C1 segment of cervical spinal cord (tissue), 14 donors: Measurements from ENCODE around the gene ANO3.

Source experiments
- DNase-seq, 14 donors: peaks; one replicate each; lab custom pipeline; 2025; lab: John Stamatoyannopoulos, UW

The ANO3 gene

DNA sequence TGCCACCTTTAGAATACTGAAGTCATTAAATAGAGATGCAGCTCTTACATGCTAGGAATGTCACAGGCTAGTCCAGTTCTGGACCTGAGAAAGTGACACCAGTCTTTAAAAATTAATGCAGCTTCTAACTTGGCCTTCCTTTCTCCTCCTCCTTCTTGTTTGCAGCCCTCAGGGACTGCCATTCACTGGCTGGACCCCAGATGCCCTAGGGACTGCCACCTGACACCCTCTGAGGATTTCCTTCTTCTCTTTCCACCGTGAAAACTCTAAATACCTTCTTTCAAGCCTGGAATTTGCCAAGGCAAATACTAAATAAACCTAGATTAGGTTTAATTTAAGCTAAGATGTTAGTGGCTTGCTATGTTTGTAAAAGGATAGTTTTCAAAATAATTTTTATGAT is 161.7 kb downstream of the ANO3 start:
- DNase-seq, result no peak

DNA sequence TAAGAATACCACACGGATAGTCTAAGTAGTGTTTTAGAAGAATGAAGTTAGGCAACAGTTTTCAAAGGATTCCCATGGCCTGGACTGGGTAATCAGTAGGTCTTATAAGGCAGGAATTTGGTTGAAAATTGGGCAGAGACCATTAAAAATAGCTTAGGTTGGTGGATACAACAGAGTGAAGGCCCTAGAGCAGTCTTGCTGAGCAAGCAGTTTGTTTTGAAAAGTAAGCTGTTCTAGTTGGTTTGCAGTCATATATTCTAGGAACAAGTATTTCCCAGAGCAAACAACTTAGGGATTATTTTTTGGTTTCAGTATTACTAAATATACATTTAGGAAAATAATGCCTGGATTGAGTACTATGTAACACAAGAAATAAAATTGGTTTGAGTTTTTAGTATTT is 175.3 kb downstream of the ANO3 start:
- DNase-seq, result no peak

DNA sequence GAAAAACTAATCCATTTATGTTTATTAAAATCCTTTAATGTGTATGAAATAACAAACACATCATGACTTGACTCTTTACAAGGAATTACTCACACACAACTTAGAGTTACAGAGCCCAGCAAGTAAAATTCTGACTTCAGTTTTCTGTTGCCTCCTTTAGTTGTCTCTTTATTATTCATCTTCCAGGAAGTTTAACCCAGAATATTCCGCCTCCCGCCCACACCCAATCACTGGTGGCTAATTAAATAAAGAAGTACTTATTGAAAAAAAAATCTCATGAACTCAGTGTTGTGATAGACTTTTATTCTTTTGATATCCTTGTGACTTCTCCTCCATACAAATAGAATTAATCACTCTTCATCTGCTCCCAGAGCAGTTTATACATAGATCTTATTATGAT is 178.2 kb downstream of the ANO3 start:
- no peak for DNase-seq

DNA sequence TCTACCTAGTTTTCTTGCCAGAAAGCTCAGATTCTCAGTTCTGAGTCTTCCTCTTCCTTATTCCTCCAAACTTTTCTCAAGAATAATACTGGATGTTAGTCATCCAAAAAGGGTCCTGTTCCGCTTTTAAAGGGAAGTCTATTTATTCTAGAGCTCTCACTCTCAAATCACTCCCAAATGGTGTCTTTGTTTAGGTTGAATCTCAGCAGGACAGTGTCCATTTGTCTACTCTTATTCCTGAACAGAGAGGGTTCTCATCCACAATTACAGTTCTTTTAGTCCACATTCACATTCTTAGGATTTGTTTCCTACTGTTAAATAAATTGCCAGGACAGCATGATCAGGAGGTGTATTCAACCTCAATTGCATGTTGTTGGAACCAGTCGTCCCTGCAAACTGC is 178.8 kb downstream of the ANO3 start:
- DNase-seq, result no peak

DNA sequence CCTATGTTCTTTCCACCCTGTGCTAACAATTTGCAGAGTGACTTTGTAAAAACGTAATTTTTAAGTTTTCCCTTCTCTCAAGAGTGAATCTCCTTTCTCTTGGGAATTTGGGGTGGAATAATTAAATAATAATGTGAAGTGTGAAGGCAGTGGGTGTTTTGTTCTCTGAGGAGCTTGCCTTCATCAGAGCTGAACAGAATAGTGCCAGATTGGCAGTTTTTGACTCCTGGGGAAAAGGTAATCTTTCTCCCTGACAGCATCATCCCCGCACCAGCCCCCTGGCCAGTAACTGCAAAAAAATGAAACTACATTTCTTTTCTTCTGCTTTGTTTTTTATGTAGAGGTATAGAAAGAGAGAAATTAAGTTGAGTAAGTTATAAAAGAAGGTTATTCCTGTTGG is 180.3 kb downstream of the ANO3 start:
- DNase-seq, result no peak

DNA sequence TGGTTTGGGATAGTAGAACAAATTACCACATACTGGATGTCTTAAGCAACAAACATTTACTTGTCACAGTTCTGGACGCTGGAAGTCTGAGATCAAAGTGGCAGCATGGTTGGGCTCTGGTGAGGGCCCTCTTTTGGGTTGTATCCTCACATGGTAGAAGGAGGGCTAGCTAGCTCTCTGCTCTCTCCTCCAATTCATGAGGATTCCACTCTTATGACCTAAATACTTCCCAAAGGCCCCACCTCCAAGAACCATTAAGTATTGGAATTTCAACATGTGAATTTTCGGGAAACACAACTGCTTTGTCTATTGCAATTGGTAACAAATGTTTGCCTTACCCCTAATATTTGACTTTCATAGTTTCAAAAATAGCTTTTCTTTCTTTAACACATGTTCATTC is 187.5 kb downstream of the ANO3 start:
- DNase-seq, result no peak

DNA sequence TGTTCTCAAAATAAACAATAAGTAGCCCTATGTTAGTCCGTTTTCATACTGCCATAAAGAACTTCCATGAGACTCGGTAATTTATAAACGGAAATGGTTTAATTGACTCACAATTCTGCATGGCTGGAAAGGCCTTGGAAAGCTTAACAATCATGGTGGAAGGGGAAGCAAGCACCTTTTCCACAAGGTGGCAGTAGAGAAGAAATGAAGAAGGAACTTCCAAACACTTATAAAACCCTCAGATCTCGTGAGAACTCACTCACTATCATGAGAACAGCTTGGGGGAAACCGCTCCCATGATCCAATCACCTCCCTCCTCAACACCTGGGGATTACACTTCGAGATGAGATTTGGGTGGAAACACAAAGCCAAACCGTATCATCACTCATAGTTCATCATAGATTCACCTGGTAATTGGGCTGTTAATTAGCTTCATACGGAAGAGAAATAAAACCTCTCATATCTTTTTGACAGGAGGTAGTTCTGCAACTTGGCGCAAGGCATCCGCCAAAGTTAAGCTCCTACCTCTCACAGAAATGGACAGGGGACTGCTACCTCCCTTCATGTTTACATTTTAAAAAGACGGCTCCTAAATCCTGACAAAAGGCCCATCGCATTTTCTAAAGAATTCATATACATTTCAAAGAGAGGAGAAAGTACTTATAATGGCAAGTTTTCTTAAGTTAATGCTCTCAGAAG is 191.1 kb downstream of the ANO3 start:
- no peak for DNase-seq

DNA sequence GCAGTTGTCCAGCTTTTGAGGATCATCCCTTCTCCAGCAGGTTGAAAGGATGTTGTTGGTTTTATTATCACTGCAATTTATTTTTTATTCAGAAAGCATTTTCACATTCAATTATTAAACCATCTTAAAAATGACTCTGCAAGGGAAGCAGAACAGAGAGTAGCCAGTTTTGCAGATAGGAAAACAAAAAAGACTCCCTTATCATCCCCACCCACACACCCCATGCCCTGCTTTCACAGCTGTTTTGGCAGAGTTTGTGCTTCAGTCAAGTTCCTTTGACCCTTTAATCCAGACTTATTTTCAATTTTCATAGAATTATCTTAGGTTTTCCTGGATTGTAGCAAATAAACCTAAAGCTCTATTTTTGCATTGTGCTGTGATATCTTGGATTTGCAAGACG is 195.8 kb downstream of the ANO3 start:
- DNase-seq, result no peak

DNA sequence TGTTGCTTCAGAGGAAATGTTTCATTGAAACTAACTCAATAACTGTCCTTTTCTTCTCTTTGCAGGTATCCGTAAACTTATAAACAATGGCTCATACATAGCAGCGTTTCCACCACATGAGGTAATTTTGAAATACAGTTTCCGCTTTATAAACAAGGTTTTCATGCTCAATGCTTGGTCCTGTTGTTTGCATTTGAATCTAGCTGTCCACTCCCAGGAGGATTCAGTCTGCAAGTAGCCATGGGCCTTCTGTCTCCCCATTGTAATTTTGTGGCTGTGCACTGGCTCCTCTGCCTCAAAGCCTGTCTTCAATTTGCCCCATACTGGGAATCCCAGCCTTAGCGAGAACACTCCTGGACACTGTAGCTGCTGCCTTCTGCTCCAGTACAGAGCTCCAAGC is 205.4 kb downstream of the ANO3 start:
- DNase-seq, result no peak

DNA sequence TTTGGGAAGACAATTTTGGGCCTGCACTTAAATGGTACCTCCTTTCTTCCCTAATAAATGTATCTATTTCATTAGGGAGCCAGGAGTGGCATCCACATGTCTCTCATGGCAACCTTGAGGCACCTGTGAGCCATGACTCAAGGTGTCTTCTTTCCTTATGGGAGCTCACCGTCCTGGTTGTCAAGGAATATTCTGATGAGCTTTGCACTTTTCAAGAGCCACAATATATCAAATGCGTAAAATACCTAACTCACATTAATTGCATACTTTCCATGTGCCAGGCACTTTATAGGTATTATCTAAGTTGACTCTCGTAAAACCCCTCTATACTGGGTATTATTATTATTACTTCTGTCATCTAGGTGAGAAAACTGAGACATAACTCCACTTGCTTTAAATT is 207.6 kb downstream of the ANO3 start:
- no peak for DNase-seq

DNA sequence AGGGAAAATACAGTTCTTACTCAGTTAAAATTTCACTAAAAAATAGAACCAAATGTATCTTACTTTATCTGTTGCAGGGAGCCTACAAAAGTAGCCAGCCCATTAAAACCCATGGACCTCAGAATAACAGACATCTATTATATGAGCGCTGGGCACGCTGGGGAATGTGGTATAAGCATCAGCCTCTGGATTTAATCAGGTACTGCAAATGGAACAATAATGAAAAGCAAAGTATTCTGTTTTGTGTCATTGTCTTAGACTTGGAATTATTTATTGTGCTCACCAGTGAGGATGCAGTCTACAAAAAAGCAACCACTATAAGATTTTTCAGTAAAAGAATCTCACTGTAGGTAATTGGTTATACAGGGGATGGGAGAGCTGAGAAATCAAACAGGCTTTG is 209.9 kb downstream of the ANO3 start:
- DNase-seq, result no peak

DNA sequence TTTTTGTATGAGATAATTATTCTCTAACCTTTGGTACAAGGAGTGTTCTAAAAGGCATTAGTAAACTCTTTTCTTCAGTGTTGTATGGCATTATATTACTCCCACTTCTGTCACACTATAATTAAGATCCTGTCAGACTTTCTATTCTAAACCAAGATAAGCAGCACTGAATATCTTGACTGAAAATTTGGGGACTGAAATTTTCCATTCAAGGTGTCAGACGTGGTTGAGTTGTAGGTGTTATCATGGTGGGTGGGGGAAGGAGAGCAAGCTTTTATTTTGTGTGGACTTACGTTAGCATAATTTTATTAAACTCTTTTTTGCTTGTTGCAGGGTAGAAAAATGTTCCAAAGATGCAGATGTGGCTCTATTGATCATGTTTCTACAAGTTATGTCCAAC is 217.2 kb downstream of the ANO3 start:
- DNase-seq, result no peak

DNA sequence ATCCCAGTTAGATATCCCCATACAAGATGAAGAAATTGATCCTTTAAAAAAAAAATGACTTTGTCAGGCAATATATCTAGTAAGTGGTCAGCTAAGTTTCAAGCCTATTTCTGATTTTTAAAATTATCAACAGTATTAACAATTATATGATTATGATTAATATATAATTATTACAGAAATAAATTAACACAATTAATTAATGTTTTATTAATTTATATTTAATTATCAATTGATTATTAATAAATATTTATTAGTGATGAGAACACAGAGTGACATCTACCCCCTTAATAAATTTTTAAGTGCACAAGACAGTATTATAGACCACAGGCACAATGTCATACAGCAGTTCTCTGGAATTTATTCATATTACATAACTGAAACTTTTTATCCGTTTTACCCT is 218.1 kb downstream of the ANO3 start:
- DNase-seq, result no peak

DNA sequence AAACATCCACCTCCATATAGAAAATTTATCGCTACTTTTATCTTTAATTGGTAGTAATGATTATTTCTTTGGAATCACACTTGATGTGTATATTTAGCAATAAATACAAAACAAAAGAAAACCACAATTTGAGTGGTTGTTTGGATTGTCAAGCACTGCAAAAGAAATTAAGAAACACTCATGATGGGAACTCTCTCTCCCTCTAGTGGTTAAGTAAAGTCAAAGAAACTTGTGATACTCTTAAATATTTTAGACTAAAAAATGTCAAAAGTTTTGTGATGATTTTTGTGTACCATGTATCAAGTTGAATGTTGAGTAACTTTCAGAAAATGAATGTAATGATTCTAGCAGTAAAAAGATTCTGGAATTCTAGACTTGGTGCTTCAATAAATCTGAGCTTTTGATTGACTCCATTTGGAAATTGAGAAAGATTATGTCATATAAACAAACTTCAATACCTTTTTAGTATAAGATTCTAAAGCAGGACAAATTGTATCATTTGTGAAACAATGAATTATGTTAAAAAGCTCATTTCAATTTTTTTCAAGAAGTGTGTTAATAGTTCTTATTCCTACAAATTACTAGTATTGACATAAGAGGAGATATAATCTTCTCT is 219.4 kb downstream of the ANO3 start:
- DNase-seq, result no peak

DNA sequence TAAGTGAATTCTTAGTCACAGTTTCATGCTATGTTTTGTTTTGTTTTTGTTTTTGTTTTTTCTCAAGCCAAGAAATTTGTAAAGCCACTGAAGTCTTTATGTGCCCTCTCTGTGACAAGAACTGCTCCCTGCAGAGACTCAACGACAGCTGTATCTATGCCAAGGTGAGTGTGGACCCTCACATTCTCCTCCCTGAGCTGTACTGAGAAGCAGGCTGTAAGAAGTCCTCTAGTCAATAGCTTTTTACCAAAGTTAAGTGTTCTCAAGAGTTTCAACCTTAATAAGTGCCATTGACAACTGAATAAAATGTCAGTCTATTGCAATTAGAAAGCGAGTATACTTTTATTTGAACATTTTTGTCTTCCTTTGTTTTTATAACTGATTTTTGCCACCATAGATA is 221.3 kb downstream of the ANO3 start:
- no peak for DNase-seq

DNA sequence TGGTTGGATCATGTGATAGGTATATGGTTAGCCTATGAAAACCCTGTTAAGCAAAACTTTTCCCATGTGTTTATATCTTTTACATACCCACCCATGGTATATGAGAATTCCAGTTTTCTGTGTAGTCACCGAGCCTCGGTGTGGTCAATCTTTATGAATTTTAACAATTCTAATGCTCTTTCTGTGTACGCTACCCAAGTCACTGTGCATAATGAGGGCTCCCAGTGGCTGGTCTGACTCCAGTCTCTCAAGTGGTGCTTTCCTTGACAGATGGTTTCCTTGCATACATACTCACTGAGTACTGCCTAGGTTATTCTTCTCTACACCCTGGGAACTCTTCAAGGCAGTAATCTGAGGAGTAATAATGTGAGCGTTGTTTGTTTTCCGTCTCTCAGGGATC is 222.5 kb downstream of the ANO3 start:
- DNase-seq, result no peak

DNA sequence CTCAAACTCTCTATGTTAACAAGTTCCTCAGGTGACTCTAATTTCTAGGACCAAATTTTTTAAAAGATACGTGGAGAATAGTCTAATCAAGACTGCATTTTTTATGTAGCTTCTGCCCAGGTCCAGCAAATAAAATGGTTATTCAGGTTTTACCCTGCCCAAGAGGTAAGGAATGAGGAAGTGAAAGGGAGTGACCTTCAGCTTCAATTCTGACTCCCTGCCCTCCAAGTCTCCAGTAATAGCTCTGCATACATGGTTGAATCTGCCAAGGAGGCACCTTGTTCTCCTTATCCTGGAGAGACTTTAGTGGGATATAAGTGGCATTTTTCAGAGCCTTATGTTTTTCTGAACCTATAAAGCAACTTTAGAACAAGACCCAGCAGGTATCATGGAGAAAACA is 224.7 kb downstream of the ANO3 start:
- no peak for DNase-seq

DNA sequence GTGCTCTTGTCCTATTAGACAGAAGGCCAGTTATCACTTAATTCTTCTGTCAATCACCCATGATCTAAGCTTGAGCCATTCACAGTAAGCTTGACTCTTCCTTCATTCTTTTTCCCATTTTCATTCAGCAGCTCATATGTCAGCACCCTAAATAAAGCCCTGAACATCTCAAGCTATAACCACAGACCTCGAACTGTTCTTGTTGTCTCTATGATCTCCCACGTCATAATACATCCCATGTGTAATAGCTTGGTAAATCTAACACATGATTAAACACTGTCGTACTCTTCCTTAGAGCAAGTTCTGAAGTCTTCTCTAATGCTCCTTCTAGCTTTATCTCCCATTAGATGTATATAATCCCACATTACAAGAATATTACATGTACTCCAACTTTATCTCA is 225.7 kb downstream of the ANO3 start:
- no peak for DNase-seq

DNA sequence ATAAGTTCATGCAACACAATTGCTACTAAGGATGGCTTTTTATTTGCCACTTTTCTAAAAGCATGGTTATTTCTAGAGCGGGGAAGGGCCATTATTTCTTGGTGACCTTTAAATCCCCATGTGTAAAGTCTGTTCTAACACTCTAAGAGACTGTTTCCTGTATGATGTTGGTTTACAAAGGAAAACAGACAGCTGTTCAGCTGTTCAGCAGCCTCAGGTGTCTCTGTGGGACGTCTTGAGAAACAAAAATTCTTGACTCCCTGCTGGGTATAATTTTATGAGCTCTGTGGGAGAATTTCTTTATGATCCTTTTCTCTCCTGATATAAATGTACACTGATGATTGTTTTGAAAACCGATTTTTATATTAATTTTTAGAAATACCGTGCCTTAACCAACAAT is 226.3 kb downstream of the ANO3 start:
- no peak for DNase-seq

DNA sequence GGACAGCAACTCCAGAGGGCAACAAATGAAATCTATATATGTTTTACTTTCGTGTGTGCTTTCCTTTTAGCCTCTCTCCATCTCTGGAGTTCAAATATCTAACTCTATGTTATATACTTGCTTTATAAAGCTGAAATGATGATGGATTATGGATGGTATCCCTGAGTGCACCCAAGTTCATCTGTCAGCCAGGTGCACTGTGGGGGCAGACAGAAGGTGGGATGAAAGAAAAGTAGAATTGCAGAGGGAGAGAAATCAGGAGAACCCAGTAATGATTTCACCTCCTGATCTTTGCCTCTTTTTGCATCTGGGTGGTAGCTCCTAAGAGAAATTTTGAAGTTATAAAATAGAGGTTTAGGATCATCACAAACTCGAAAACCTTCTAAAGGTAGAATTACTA is 237.7 kb downstream of the ANO3 start:
- no peak for DNase-seq

DNA sequence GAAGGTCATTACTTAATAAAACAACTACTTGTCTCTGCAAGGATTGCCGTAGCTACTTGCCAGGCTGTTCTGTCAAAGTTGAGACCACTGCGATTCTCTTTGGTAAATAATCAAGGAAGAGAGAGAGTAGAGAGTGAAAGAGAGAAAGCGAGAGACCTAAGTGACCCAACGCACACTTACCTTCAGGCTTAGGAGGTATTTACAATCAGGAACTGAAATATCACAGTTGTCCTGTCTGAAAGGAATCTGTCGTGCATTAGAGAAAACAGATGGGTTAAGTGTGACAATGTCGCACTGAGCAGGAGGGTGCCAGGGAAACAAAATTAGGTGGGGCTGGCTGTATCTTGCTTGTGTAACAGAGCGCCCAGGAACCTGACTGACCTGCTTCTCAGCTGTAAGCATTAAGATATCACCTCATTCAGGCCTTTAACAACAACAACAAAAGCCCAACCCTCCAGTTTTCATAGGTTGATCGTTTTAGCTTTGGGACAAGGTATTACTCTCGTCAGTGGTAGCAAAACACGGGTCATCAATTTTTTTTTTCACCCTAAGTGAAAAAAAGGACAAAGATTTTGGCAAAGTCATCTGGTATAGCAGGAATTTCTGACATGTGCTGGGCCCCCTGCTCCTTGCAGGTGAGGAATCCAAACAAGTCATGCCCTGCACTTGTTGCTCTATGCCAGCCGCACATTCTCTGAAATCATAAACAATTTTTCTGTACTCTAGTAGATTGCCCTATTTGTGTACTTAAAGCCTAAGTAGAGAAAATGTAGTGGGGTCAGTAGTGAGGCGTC is 240.1 kb downstream of the ANO3 start, which contains the start of gene MUC15:
Gene MUC15, minus strand, starts transcription at position 403 of the 794 bp plus-strand sequence. CDS start 5,169 bp downstream, outside the sequence.
- DNase-seq, result no peak

DNA sequence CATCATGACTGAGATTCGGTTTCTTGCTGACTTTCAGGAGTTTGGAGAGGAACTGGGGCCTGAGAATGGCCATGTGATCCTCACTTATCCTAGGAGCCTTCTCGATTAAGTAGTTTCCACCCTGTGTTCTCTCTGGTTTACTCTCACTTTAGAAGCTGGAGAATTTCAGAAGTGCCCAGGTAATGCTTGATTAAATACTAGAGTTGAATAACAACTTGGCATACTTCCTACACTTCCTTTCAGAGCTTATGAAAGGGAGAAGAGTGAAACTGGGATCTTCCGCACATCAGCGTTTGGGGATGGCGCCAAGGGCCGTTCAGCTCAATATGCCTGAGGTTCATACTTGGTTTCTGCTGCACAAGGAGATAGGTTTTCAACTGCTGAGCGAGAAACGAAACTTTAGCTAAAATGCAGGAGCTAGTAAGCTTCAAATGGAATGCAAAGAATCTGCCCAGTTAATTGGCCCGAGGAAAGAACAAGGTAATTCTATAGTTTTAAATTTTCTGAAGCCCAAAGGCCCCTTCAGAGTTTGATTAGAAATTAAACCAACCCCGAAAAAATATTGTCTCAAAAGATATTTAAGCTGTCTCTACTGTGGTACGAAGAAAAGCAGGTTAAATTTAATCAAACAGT is 241.0 kb downstream of the ANO3 start:
- no peak for DNase-seq
